ENCODE data around the gene FBRS. TPM values are rescaled to one million over a fixed set of nuclear protein-coding genes. Genes with fewer than 3 reads are reported as not detected.

FBRS gene
- total and polyA plus RNA-seq, 10 of the 15 experiments (the other 5 are each of a cell fraction or from before 2014, with no cell fraction given) = 0.45 to 87.6 (median 14.6) TPM

DNA sequence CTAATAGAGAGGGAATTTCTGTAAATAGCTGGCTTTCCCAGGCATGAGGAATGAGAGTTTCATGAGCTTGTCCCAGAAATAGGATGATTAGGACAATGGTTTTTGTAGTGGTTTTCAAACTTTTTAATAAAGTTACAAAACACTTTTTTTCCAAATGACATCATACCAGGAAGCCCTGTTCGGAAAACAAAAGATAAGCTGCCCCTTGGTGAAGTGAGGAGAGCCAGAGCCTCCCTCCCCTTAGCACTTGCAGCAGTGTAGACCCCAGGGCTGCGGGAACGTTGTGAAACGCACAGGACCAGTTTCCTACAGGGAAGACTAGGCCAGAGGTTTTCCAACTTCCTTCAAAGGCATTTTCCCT, 7.6 kb downstream of the FBRS start:
- Histone ChIP-seq H3K79me2 (ENCODE audit: control insufficient read depth, insufficient read depth, low read length) (peaks cover 32% of the 10 kb centered on the region), H3K4me3 (no peak overlapping the region), H3K9me3 (replicated peaks; ENCODE audit: control insufficient read depth, insufficient read depth, low read length) (no peaks in the 10 kb centered on the region), H3K27me3 (replicated peaks in 1 of 2; ENCODE audit: control insufficient read depth in 2 of 2, insufficient read depth in 2 of 2, low read length in 1 of 2) (no peaks in the 10 kb centered on the region), H3K36me3 (ENCODE audit: control insufficient read depth in 2 of 2, insufficient read depth in 2 of 2, low read length in 1 of 2) (peaks cover 30 to 40% of the 10 kb centered on the region in 2 experiments), H3K27ac (ENCODE audit: control insufficient read depth, insufficient read depth) (no peak overlapping the region), H3K4me2 (ENCODE audit: control insufficient read depth, insufficient read depth) (no peak overlapping the region), H2AFZ (ENCODE audit: control insufficient read depth, low read depth, low read length) (no peak overlapping the region), H4K20me1 (ENCODE audit: control insufficient read depth, insufficient read depth) (0 out of 2 replicates have a peak, but pooled peaks cover 4% of the 10 kb centered on the region), H3K4me1 (ENCODE audit: control insufficient read depth, insufficient read depth, low read length) (peaks cover 14% of the 10 kb centered on the region), H3K9ac (ENCODE audit: control insufficient read depth, insufficient read depth, low read length) (no peak overlapping the region)
- FAIRE-seq (no peak), DNase-seq (ENCODE audit: low read depth, low spot score) (no peak), ATAC-seq (no peak)
- CTCF ChIA-PET = interaction anchor here (0.6 to 1.2 kb wide), 3 partner anchors 28 to 211 kb away, joined by 3 to 5 read pairs (median 4); no protein-coding TSS in a partner anchor
- RAD21 ChIA-PET (ENCODE audit: unreplicated experiment) = interaction anchor here (0.9 kb wide), 1 partner anchor 25 kb away, joined by 4 read pairs; no protein-coding TSS in a partner anchor
- intact Hi-C loops (cut with micrococcal nuclease; ENCODE audit: unreplicated experiment) (no loop called here), in situ Hi-C loops (cut with MboI) (loop anchor here (25.0 kb wide), 1 partner anchor 1221 kb away; no protein-coding TSS in a partner anchor)
- POLR2A ChIA-PET = interaction anchor here (0.6 kb wide), 1 partner anchor 1755 kb away, joined by 6 read pairs; no protein-coding TSS in a partner anchor
- no TSS peak for BruUV-seq (replicated peaks)
- SMC1A ChIA-PET (ENCODE audit: uncharacterized antibody, unreplicated experiment) = interaction anchor here (0.7 to 1.1 kb wide), 3 partner anchors 12 to 29 kb away, joined by 3 to 5 read pairs (median 4); no protein-coding TSS in a partner anchor
- TF ChIP-seq POLR2AphosphoS5 (IDR thresholded peaks at IDR 0.05; ENCODE audit: low read length) (0 out of 2 replicates have a peak, but pooled peaks have one; percentile 12), YY1 (IDR thresholded peaks at IDR 0.05; ENCODE audit: low read depth, low read length) (no peak), IRF4 (IDR thresholded peaks at IDR 0.05; ENCODE audit: low read depth, low read length) (no peak)
- whole genome bisulfite sequencing (ENCODE audit: insufficient coverage, insufficient replicate concordance, low lambda C conversion rate, missing lambda C conversion rate) = 93% methylated on average over 4 of the region's 4 CpGs

GRCh38 chr16:30666681-30667080, 8.4 kb downstream of the FBRS start:
- DNase-seq (ENCODE audit: low read depth, low spot score) (no peak), ATAC-seq (no peak), FAIRE-seq (no peak)
- Histone ChIP-seq H3K27ac (ENCODE audit: control insufficient read depth, insufficient read depth) (no peak overlapping the region), H2AFZ (ENCODE audit: control insufficient read depth, low read depth, low read length) (no peak overlapping the region), H4K20me1 (ENCODE audit: control insufficient read depth, insufficient read depth) (0 out of 2 replicates have a peak, but pooled peaks cover 4% of the 10 kb centered on the region), H3K4me2 (ENCODE audit: control insufficient read depth, insufficient read depth) (no peak overlapping the region), H3K4me1 (ENCODE audit: control insufficient read depth, insufficient read depth, low read length) (peaks cover 9% of the 10 kb centered on the region), H3K36me3 (ENCODE audit: control insufficient read depth in 2 of 2, insufficient read depth in 2 of 2, low read length in 1 of 2) (peaks cover 31 to 37% of the 10 kb centered on the region in 2 experiments), H3K4me3 (no peak overlapping the region), H3K27me3 (replicated peaks in 1 of 2; ENCODE audit: control insufficient read depth in 2 of 2, insufficient read depth in 2 of 2, low read length in 1 of 2) (no peaks in the 10 kb centered on the region), H3K9ac (ENCODE audit: control insufficient read depth, insufficient read depth, low read length) (no peak overlapping the region), H3K79me2 (ENCODE audit: control insufficient read depth, insufficient read depth, low read length) (peaks cover 23% of the 10 kb centered on the region), H3K9me3 (replicated peaks; ENCODE audit: control insufficient read depth, insufficient read depth, low read length) (no peaks in the 10 kb centered on the region)
- RAD21 ChIA-PET (ENCODE audit: unreplicated experiment) = no interaction called here
- intact Hi-C loops (cut with micrococcal nuclease; ENCODE audit: unreplicated experiment) (no loop called here), in situ Hi-C loops (cut with MboI) (loop anchor here (25.0 kb wide), 1 partner anchor 1221 kb away; no protein-coding TSS in a partner anchor)
- CTCF ChIA-PET = interaction anchor here (1.1 kb wide), 1 partner anchor 27 kb away, joined by 3 read pairs; no protein-coding TSS in a partner anchor
- 83% methylated on average over 7 of the region's 7 CpGs for WGBS (ENCODE audit: insufficient coverage, insufficient replicate concordance, low lambda C conversion rate, missing lambda C conversion rate)
- SMC1A ChIA-PET (ENCODE audit: uncharacterized antibody, unreplicated experiment) = no interaction called here
- BruUV-seq (replicated peaks) = no TSS peak
- POLR2A ChIA-PET = interaction anchor here (1.3 kb wide), 1 partner anchor 8 kb away, joined by 3 read pairs; the partner anchor contains the start of gene FBRS
- TF ChIP-seq SIX5 (IDR thresholded peaks at IDR 0.05; ENCODE audit: low read depth, low read length, severe bottlenecking) (no peak), MEF2B (IDR thresholded peaks at IDR 0.05; ENCODE audit: partially characterized antibody, poor library complexity, severe bottlenecking) (no peak), IRF4 (IDR thresholded peaks at IDR 0.05; ENCODE audit: low read depth, low read length) (no peak), TCF12 (IDR thresholded peaks at IDR 0.05; ENCODE audit: low read depth, low read length) (no peak), SUZ12 (IDR thresholded peaks at IDR 0.05; ENCODE audit: unreplicated experiment) (no peak), STAT1 (conservative IDR thresholded peaks at IDR 0.05) (no peak), ZSCAN29 (IDR thresholded peaks at IDR 0.05) (no peak), ELK1 (IDR thresholded peaks at IDR 0.05; ENCODE audit: low read depth, low read length) (no peak), NRF1 (conservative IDR thresholded peaks at IDR 0.05; ENCODE audit: low read depth, low read length) (no peak), POLR2AphosphoS2 (IDR thresholded peaks at IDR 0.05; ENCODE audit: low read depth, low read length) (no peak), EP300 (IDR thresholded peaks at IDR 0.05; ENCODE audit: borderline replicate concordance in 1 of 2, control insufficient read depth in 1 of 2, low read depth in 2 of 2, low read length in 2 of 2) (no peak)
- TF ChIP-seq, protein P1, sequence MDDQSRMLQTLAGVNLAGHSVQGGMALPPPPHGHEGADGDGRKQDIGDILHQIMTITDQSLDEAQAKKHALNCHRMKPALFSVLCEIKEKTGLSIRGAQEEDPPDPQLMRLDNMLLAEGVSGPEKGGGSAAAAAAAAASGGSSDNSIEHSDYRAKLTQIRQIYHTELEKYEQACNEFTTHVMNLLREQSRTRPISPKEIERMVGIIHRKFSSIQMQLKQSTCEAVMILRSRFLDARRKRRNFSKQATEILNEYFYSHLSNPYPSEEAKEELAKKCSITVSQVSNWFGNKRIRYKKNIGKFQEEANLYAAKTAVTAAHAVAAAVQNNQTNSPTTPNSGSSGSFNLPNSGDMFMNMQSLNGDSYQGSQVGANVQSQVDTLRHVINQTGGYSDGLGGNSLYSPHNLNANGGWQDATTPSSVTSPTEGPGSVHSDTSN (IDR thresholded peaks at IDR 0.05; ENCODE audit: insufficient replicate concordance, low read depth, low read length) = no peak
